SH-SY5Y (cell line): Measurements from ENCODE around the gene IGLL5.

ENCODE experiments used
- GATA2 ChIP-seq: IDR thresholded peaks from 2 replicates; pipeline ENCODE4 v1.6.1; 2011; ENCODE audit warnings: mild to moderate bottlenecking, low read depth, low read length
- GATA3 ChIP-seq: IDR thresholded peaks from 2 replicates; pipeline ENCODE4 v1.6.1; 2011; ENCODE audit warnings: low read depth, mild to moderate bottlenecking, low read length, moderate library complexity

The IGLL5 gene

GRCh38 chr22:22939588-22940368, 52.2 kb downstream of the IGLL5 start:
- TF ChIP-seq GATA3 (no peak), GATA2 (no peak)

GRCh38 chr22:22940961-22941605, 53.5 kb downstream of the IGLL5 start:
- TF ChIP-seq GATA2 (no peak), GATA3 (no peak)

- TF ChIP-seq GATA2 (no peak), GATA3 (no peak)
Measured at GRCh38 chr22:22941831-22942510, 54.4 kb downstream of the IGLL5 start.

GRCh38 chr22:22942511-22943329, 55.1 kb downstream of the IGLL5 start:
- TF ChIP-seq GATA3 (no peak), GATA2 (peak; percentile 68; the same call in 1 of the 2 replicates)

- TF ChIP-seq GATA3: no peak
- no peak for TF ChIP-seq GATA2
Measured at GRCh38 chr22:22943521-22944267, 56.1 kb downstream of the IGLL5 start.

- TF ChIP-seq GATA2 (no peak), GATA3 (no peak)
Measured at GRCh38 chr22:22944268-22944985, 56.8 kb downstream of the IGLL5 start.

- TF ChIP-seq GATA3 (no peak), GATA2 (no peak)
Measured at GRCh38 chr22:22945195-22945594, 57.6 kb downstream of the IGLL5 start.
